Memory B cell (primary cell): ENCODE results near the gene CYP4A22.
"Not testable (repeated sequence)": the region's sequence is repeated elsewhere in the genome, so short reads cannot be mapped to it uniquely, and the experiment has no call there.

Experiments used
- ATAC-seq: fragments of 150-1000 bp; cut with Tn5 transposase; 2 replicates; pipeline ENCODE4 v1.10.0; 2021; ENCODE audit warnings: low read depth, mild to moderate bottlenecking, moderate library complexity
- DNase-seq, 2 donors: peaks; one replicate each; pipeline ENCODE4 v3.0.0; 2022; ENCODE audit warnings: low spot score in 2 of 2
- H3K27ac Mint-ChIP-seq: one replicate; pipeline ENCODE4 v1.8.0; 2022; ENCODE audit warnings: mild to moderate bottlenecking, moderate library complexity, mixed read lengths
- H3K27me3 Mint-ChIP-seq: one replicate; pipeline ENCODE4 v1.8.0; 2022; ENCODE audit warnings: mixed read lengths
- H3K36me3 Mint-ChIP-seq: one replicate; pipeline ENCODE4 v1.8.0; 2022; ENCODE audit warnings: mild to moderate bottlenecking, mixed read lengths
- H3K4me1 Mint-ChIP-seq: one replicate; pipeline ENCODE4 v1.8.0; 2022; ENCODE audit warnings: mixed read lengths
- H3K4me3 Mint-ChIP-seq: one replicate; pipeline ENCODE4 v1.8.0; 2022; ENCODE audit warnings: mild to moderate bottlenecking, moderate library complexity, mixed read lengths
- H3K9me3 Mint-ChIP-seq: one replicate; pipeline ENCODE4 v1.8.0; 2022; ENCODE audit warnings: mixed read lengths

Gene CYP4A22

GRCh38 chr1:47137198-47137597, at the start of gene CYP4A22:
Gene CYP4A22, plus strand, starts transcription at chr1:47137441. Its CDS starts 45 bp downstream, at chr1:47137486.
- Mint-ChIP-seq H3K36me3 (no peaks in the 10 kb centered on the region), H3K9me3 (no peaks in the 10 kb centered on the region), H3K4me3 (no peak within 1 kb of the TSS), H3K27me3 (peaks cover 15% of the 10 kb centered on the region), H3K27ac (no peak within 1 kb of the TSS), H3K4me1 (no peaks in the 10 kb centered on the region)
- DNase-seq, result no peak
- no peak for ATAC-seq

GRCh38 chr1:47089356-47089755, 47.9 kb upstream of the CYP4A22 start:
- not testable (repeated sequence) for H3K27me3 Mint-ChIP-seq, H3K27ac Mint-ChIP-seq, H3K4me3 Mint-ChIP-seq, ATAC-seq, H3K36me3 Mint-ChIP-seq, H3K9me3 Mint-ChIP-seq, H3K4me1 Mint-ChIP-seq, DNase-seq

GRCh38 chr1:47091476-47091875, 45.8 kb upstream of the CYP4A22 start:
- not testable (repeated sequence) for H3K27me3 Mint-ChIP-seq, DNase-seq, H3K4me3 Mint-ChIP-seq, H3K27ac Mint-ChIP-seq, H3K4me1 Mint-ChIP-seq, ATAC-seq, H3K36me3 Mint-ChIP-seq, H3K9me3 Mint-ChIP-seq

GRCh38 chr1:47104816-47105215, 32.4 kb upstream of the CYP4A22 start:
- DNase-seq, result no peak
- Mint-ChIP-seq H3K27me3 (peaks cover 5% of the 10 kb centered on the region), H3K9me3 (peaks cover 10% of the 10 kb centered on the region), H3K27ac (no peak overlapping the region), H3K4me3 (no peak overlapping the region), H3K4me1 (no peaks in the 10 kb centered on the region), H3K36me3 (no peaks in the 10 kb centered on the region)
- ATAC-seq, result no peak

- Mint-ChIP-seq H3K27me3 (peaks cover 3% of the 10 kb centered on the region), H3K9me3 (peaks cover 7% of the 10 kb centered on the region), H3K4me1 (no peaks in the 10 kb centered on the region), H3K27ac (no peak overlapping the region), H3K4me3 (no peak overlapping the region), H3K36me3 (no peaks in the 10 kb centered on the region)
- no peak for ATAC-seq
- DNase-seq, result no peak
These were observed 30.4 kb upstream of the CYP4A22 start for GRCh38 chr1:47106792-47107191.

GRCh38 chr1:47107851-47108574, 29.2 kb upstream of the CYP4A22 start:
- not testable (repeated sequence) for H3K4me1 Mint-ChIP-seq, H3K27me3 Mint-ChIP-seq, H3K27ac Mint-ChIP-seq, H3K36me3 Mint-ChIP-seq, ATAC-seq, H3K4me3 Mint-ChIP-seq, H3K9me3 Mint-ChIP-seq, DNase-seq

GRCh38 chr1:47109482-47109881, 27.8 kb upstream of the CYP4A22 start:
- not testable (repeated sequence) for H3K9me3 Mint-ChIP-seq, H3K36me3 Mint-ChIP-seq, H3K27me3 Mint-ChIP-seq, ATAC-seq, H3K4me1 Mint-ChIP-seq, DNase-seq, H3K4me3 Mint-ChIP-seq, H3K27ac Mint-ChIP-seq

GRCh38 chr1:47113178-47113577, 24.1 kb upstream of the CYP4A22 start:
- DNase-seq (no peak), ATAC-seq (no peak)
- H3K27me3 Mint-ChIP-seq, result peaks cover 9% of the 10 kb centered on the region
- peaks cover 5% of the 10 kb centered on the region for H3K9me3 Mint-ChIP-seq
- no peak overlapping the region for H3K4me3 Mint-ChIP-seq
- no peaks in the 10 kb centered on the region for H3K4me1 Mint-ChIP-seq
- no peaks in the 10 kb centered on the region for H3K36me3 Mint-ChIP-seq
- no peak overlapping the region for H3K27ac Mint-ChIP-seq

GRCh38 chr1:47121039-47121438, 16.2 kb upstream of the CYP4A22 start:
- not testable (repeated sequence) for H3K36me3 Mint-ChIP-seq, H3K27ac Mint-ChIP-seq, DNase-seq, H3K9me3 Mint-ChIP-seq, H3K4me3 Mint-ChIP-seq, H3K27me3 Mint-ChIP-seq, H3K4me1 Mint-ChIP-seq, ATAC-seq

- not testable (repeated sequence) for H3K27ac Mint-ChIP-seq, H3K9me3 Mint-ChIP-seq
These were observed 12.4 kb upstream of the CYP4A22 start for GRCh38 chr1:47124834-47125233.

GRCh38 chr1:47126997-47127396, 10.2 kb upstream of the CYP4A22 start:
- H3K36me3 Mint-ChIP-seq, result not testable (repeated sequence)

More at GRCh38 chr1:47124834-47125233, 12.4 kb upstream of the CYP4A22 start:
- not testable (repeated sequence) for H3K36me3 Mint-ChIP-seq, DNase-seq, H3K27me3 Mint-ChIP-seq, ATAC-seq, H3K4me1 Mint-ChIP-seq, H3K4me3 Mint-ChIP-seq

GRCh38 chr1:47128221-47128620, 9.0 kb upstream of the CYP4A22 start:
- H3K9me3 Mint-ChIP-seq, result peaks cover 1% of the 10 kb centered on the region
- H3K27ac Mint-ChIP-seq, result no peak overlapping the region
- H3K27me3 Mint-ChIP-seq, result peaks cover 8% of the 10 kb centered on the region
- no peak for DNase-seq
- H3K36me3 Mint-ChIP-seq, result no peaks in the 10 kb centered on the region
- no peaks in the 10 kb centered on the region for H3K4me1 Mint-ChIP-seq
- ATAC-seq, result no peak
- H3K4me3 Mint-ChIP-seq, result no peak overlapping the region

More at GRCh38 chr1:47126997-47127396, 10.2 kb upstream of the CYP4A22 start:
- not testable (repeated sequence) for H3K27ac Mint-ChIP-seq, H3K4me3 Mint-ChIP-seq, ATAC-seq, H3K27me3 Mint-ChIP-seq, H3K4me1 Mint-ChIP-seq, DNase-seq, H3K9me3 Mint-ChIP-seq

GRCh38 chr1:47128854-47129253, 8.4 kb upstream of the CYP4A22 start:
- H3K27ac Mint-ChIP-seq, ATAC-seq, H3K36me3 Mint-ChIP-seq, H3K4me1 Mint-ChIP-seq, H3K27me3 Mint-ChIP-seq, DNase-seq, H3K4me3 Mint-ChIP-seq, H3K9me3 Mint-ChIP-seq: not testable (repeated sequence)

- not testable (repeated sequence) for H3K9me3 Mint-ChIP-seq
These were observed 7.6 kb upstream of the CYP4A22 start for GRCh38 chr1:47129489-47130230.

More at GRCh38 chr1:47129489-47130230, 7.6 kb upstream of the CYP4A22 start:
- H3K4me3 Mint-ChIP-seq, H3K27me3 Mint-ChIP-seq, H3K4me1 Mint-ChIP-seq, H3K27ac Mint-ChIP-seq, H3K36me3 Mint-ChIP-seq, DNase-seq, ATAC-seq: not testable (repeated sequence)
